ENCODE results near the gene C20orf141. TPM values are rescaled to one million over a fixed set of nuclear protein-coding genes. Genes with fewer than 3 reads are reported as not detected.

C20orf141 gene
- total RNA-seq, 4 donors from 2014 or later = 2.3 TPM; not detected in 3

GRCh38 chr20:2839732-2840137, 24.9 kb downstream of the C20orf141 start:
- TF ChIP-seq CTCF (IDR thresholded peaks at IDR 0.05; ENCODE audit: low read depth) = no peak

- no peak for TF ChIP-seq CTCF (IDR thresholded peaks at IDR 0.05; ENCODE audit: low read depth)
Observed at GRCh38 chr20:2840138-2840966, 25.6 kb downstream of the C20orf141 start, which contains the start of the genes PCED1A and VPS16. TSS of gene PCED1A (minus strand) at chr20:2840655. CDS start at chr20:2839912, 743 bp downstream. TSS of gene VPS16 (plus strand) at chr20:2840745. CDS start at chr20:2840775, 30 bp downstream.

GRCh38 chr20:2840967-2841531, 26.3 kb downstream of the C20orf141 start:
- no peak for TF ChIP-seq CTCF (IDR thresholded peaks at IDR 0.05; ENCODE audit: low read depth)

- TF ChIP-seq CTCF (IDR thresholded peaks at IDR 0.05; ENCODE audit: low read depth) = no peak
Observed at GRCh38 chr20:2845607-2846006, 30.8 kb downstream of the C20orf141 start.

- no peak for TF ChIP-seq CTCF (IDR thresholded peaks at IDR 0.05; ENCODE audit: low read depth)
Observed at GRCh38 chr20:2846698-2847097, 31.9 kb downstream of the C20orf141 start.

GRCh38 chr20:2847802-2848201, 33.0 kb downstream of the C20orf141 start:
- no peak for TF ChIP-seq CTCF (IDR thresholded peaks at IDR 0.05; ENCODE audit: low read depth)

- no peak for TF ChIP-seq CTCF (IDR thresholded peaks at IDR 0.05; ENCODE audit: low read depth)
Observed at GRCh38 chr20:2849529-2849928, 34.7 kb downstream of the C20orf141 start.
